RPMI7951 (cell line): ENCODE results near the gene FAM98A. TPM values are rescaled to one million over a fixed set of nuclear protein-coding genes. Genes with fewer than 3 reads are reported as not detected.

Experiments
- total RNA-seq: library from RNA; depleted of rRNA; stranded (reverse); fragments of >200 nt; shearing (Covaris generic); gene quantifications from 2 replicates; pipeline ENCODE4 v1.2.3, GENCODE V29; 2014; rRNA removed

FAM98A gene
- total RNA-seq, 1 experiment from 2014 or later = 96.5 TPM

Other genes starting within 250 kb of the FAM98A start
- 13.4 and 18.4 TPM in 2 replicates for gene RASGRP3, start 122.7 kb downstream of the FAM98A start, total RNA-seq